SH-SY5Y (cell line): ENCODE data around the gene SFTPA2.

Source experiments
- GATA2 ChIP-seq: IDR thresholded peaks from 2 replicates; pipeline ENCODE4 v1.6.1; 2011; ENCODE audit warnings: mild to moderate bottlenecking, low read depth, low read length
- GATA3 ChIP-seq: IDR thresholded peaks from 2 replicates; pipeline ENCODE4 v1.6.1; 2011; ENCODE audit warnings: low read depth, mild to moderate bottlenecking, low read length, moderate library complexity

DNA sequence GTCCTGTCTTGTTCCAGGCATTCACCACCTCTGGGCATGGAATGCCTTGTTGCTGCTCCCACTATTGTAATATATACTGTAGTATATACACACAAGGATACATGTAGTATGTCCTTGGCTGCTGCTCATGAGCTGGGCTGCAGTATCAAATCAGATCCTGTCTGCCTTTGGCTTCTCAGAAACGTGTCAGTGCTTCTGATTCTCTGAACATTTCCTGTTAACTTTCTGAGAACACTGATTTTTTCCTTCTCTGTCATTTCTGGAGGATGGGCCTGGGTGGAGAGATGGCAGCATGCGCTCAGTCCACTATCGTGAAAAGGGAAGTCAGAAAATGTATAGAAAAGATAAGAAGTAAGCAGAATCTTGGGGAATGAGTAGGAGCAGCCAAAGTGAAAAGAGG, 12.2 kb downstream of the SFTPA2 start:
- no peak for TF ChIP-seq GATA3
- no peak for TF ChIP-seq GATA2
